AG04450 (cell line): ENCODE data around the gene ITGB1BP1. TPM values are rescaled to one million over a fixed set of nuclear protein-coding genes. Genes with fewer than 3 reads are reported as not detected.

Experiments used
- CTCF ChIA-PET: fragments of 300-600, 350-600 bp; formaldehyde crosslinking; extraction: SDS; loops from one replicate; lab custom pipeline; 2022; ENCODE audit warnings: antibody characterized with exemption, inconsistent platforms; lab: Charles Lee
- POLR2A ChIA-PET: fragments of 350-600 bp; formaldehyde crosslinking; extraction: SDS; loops from one replicate; lab custom pipeline; 2021; ENCODE audit warnings: antibody characterized with exemption, inconsistent platforms; lab: Yijun Ruan, JAX
- DNase-seq: peaks from one replicate; pipeline ENCODE4 v3.0.0-alpha.2; 2011; ENCODE audit warnings: low read depth, low spot score
- H3K27ac ChIP-seq: one replicate; pipeline ENCODE4 v1.5.1; 2012; ENCODE audit warnings: low read depth, low read length, control low read depth
- H3K27me3 ChIP-seq: one replicate; pipeline ENCODE4 v1.6.0; 2012; ENCODE audit warnings: low read length; ENCODE audit not compliant: control insufficient read depth, insufficient read depth
- H3K4me3 ChIP-seq: 2 replicates; pipeline ENCODE4 v1.5.1; 2011; ENCODE audit warnings: mild to moderate bottlenecking, low read depth, low read length, control low read depth
- H3K9me3 ChIP-seq: 2 replicates; pipeline ENCODE4 v1.5.1; 2012; ENCODE audit warnings: low read length; ENCODE audit not compliant: control insufficient read depth, insufficient read depth
- CTCF ChIP-seq: IDR thresholded peaks from 2 replicates; pipeline ENCODE4 v1.5.1; 2011; ENCODE audit warnings: low read depth, low read length, control low read depth, inconsistent platforms
- polyA plus RNA-seq: library from polyadenylated mRNA; depleted of rRNA; stranded (reverse); fragments of >200 nt; gene quantifications from 2 replicates; pipeline ENCODE4 v1.2.3, GENCODE V29; 2011

The ITGB1BP1 gene
- polyA plus RNA-seq, 1 experiment: 212 TPM

- Histone ChIP-seq H3K27me3 (no peaks in the 10 kb centered on the region), H3K9me3 (no peaks in the 10 kb centered on the region; the same call in 1 of the 2 replicates), H3K27ac (peak overlapping the region; percentile 2), H3K4me3 (no peak overlapping the region)
- no peak for TF ChIP-seq CTCF
- no peak for DNase-seq
- POLR2A ChIA-PET: no interaction called here
- CTCF ChIA-PET: no interaction called here
These were observed 6.4 kb downstream of the ITGB1BP1 start for GRCh38 chr2:9416962-9417316.

- no peaks in the 10 kb centered on the region; the same call in 1 of the 2 replicates for H3K9me3 ChIP-seq
- H3K27me3 ChIP-seq: no peaks in the 10 kb centered on the region
- no peak for DNase-seq
- TF ChIP-seq CTCF: no peak
- CTCF ChIA-PET: no interaction called here
- POLR2A ChIA-PET: no interaction called here
- peak overlapping the region; percentile 2 for H3K27ac ChIP-seq
- H3K4me3 ChIP-seq: no peak overlapping the region
These were observed 6.9 kb downstream of the ITGB1BP1 start for GRCh38 chr2:9416267-9416961.

GRCh38 chr2:9415516-9416169, 7.7 kb downstream of the ITGB1BP1 start:
- POLR2A ChIA-PET: no interaction called here

GRCh38 chr2:9412781-9413180, 10.5 kb downstream of the ITGB1BP1 start:
- no peak overlapping the region for H3K4me3 ChIP-seq
- no peak for DNase-seq
- CTCF ChIA-PET: no interaction called here
- H3K27ac ChIP-seq: no peak overlapping the region
- H3K27me3 ChIP-seq: no peaks in the 10 kb centered on the region
- no peaks in the 10 kb centered on the region; the same call in 1 of the 2 replicates for H3K9me3 ChIP-seq
- TF ChIP-seq CTCF: no peak
- POLR2A ChIA-PET: no interaction called here

More at GRCh38 chr2:9415516-9416169, 7.7 kb downstream of the ITGB1BP1 start:
- H3K27ac ChIP-seq: peak overlapping the region; percentile 11
- CTCF ChIA-PET: no interaction called here
- H3K9me3 ChIP-seq: no peaks in the 10 kb centered on the region; the same call in 1 of the 2 replicates
- no peak for TF ChIP-seq CTCF
- H3K27me3 ChIP-seq: no peaks in the 10 kb centered on the region
- H3K4me3 ChIP-seq: no peak overlapping the region
- DNase-seq: no peak

GRCh38 chr2:9410108-9410507, 13.2 kb downstream of the ITGB1BP1 start:
- no peaks in the 10 kb centered on the region; the same call in 1 of the 2 replicates for H3K9me3 ChIP-seq
- ChIA-PET POLR2A (no interaction called here), CTCF (interaction anchor here (0.7 kb wide), 1 partner anchor 9 kb away, joined by 5 read pairs; no protein-coding TSS in a partner anchor)
- TF ChIP-seq CTCF: no peak
- H3K27me3 ChIP-seq: no peaks in the 10 kb centered on the region
- no peak overlapping the region for H3K27ac ChIP-seq
- no peak for DNase-seq
- no peak overlapping the region for H3K4me3 ChIP-seq
